ENCODE data around the gene CFL1.

Gene CFL1

GRCh38 chr11:65806979-65807378 is 51.0 kb downstream of the CFL1 start:
- no peak for DNase-seq (ENCODE audit: low read depth in 1 of 2, low spot score in 1 of 2)

Measured in activated T-helper 1 cell treated with anti-CD3 and anti-CD28 coated beads, Interleukin-2, amount 50 U/mL, for 16 hours (primary cell).